ENCODE data around the gene TMEM63A.
"Not testable (repeated sequence)": the region's sequence is repeated elsewhere in the genome, so short reads cannot be mapped to it uniquely, and the experiment has no call there.

Gene TMEM63A

GRCh38 chr1:225908013-225908640 lies 25.9 kb upstream of the TMEM63A start:
- DNase-seq, result no peak

DNA sequence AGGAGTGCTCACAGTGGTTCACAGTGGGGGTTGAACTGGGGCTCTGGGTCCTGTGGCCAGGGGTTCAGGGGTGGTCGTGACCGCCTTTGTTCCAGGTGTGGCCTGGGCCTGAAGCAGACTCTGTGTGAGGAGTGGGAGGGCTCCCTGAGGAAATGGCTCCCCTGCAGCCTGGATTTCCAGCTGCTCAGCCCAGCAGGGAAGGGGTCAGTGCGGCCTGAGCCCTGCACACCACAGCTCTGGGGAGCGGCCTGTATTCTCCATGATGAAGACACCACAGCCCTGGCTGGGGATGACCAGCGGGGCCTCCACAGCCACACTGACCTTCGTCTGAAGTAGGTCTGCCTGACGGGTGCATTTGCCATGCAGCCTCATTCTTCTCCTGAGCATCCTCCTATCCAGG lies 25.2 kb upstream of the TMEM63A start:
- DNase-seq, result no peak

DNA sequence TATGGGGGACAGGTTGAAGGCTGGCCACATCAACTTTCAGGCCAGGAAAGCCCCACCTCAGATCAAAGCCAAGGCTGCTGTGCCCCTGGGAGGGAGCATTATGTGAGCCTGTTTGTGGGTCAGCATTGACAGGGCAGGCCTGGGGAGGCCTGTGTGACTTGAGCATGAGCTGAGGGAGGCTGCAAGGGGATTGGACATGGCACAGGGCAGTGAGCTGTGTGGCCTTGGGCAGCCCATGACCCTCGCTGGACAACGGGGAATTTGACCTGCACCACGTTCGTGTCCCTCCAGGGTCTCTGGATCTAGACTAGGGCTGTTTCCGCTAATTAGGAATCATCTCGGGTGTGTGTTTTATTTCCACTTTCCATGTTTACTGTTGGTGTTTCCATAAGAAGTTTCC lies 24.3 kb upstream of the TMEM63A start:
- no peak for DNase-seq

GRCh38 chr1:225903623-225904022 lies 21.4 kb upstream of the TMEM63A start:
- no peak for DNase-seq

GRCh38 chr1:225899044-225899925 lies 17.1 kb upstream of the TMEM63A start:
- no peak for DNase-seq

GRCh38 chr1:225897595-225898514 lies 15.7 kb upstream of the TMEM63A start:
- DNase-seq, result peak; percentile 49

DNA sequence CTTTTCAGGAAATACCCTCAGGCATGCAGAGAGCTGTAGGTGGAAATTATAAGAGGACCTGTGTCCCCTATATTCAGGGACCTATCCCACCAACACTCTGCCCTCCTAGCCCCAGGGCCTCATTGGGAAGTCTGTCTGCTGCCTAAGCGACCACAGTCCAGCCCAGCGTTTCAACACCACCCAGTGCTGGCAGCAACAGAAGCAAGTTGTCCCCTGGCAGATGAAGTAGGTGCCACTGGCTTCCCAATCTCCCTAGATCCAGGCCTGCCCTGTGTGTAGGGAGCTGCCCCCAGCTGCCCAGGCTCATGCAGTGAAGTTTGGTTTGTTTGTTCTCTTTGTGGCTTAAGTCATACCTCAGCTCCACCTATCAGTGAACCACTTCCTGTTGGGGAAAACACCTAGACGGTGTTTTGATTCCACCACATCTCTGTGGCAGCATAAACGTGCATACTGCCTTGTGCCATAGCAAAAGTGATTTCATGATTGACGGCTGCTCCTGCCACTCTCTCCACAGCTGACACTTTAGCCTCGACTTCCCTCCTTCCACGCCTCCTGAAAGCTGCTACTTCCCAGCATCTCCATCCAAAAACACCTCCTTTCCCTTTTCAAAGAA lies 14.9 kb upstream of the TMEM63A start:
- DNase-seq, result peak; percentile 74

DNA sequence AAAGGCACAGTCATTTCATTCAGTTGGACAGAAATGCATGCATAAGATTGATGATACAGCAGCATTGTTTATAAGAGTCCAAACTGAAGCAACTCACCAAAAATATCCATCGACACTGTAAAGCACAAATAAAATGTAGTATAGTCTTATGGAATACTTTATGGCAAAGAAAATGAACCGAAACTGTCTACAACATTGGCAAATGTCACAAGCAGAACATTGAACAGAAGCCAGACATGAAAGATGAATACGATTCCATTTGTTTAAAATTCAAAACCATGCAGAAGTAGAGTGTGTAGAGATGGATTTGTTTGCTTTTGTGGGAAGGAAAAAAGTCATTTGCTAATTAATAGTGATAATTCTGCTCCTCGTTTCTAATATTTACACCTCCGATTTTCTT lies 14.3 kb upstream of the TMEM63A start:
- no peak for DNase-seq

GRCh38 chr1:225892307-225892706 lies 10.1 kb upstream of the TMEM63A start:
- no peak for DNase-seq

DNA sequence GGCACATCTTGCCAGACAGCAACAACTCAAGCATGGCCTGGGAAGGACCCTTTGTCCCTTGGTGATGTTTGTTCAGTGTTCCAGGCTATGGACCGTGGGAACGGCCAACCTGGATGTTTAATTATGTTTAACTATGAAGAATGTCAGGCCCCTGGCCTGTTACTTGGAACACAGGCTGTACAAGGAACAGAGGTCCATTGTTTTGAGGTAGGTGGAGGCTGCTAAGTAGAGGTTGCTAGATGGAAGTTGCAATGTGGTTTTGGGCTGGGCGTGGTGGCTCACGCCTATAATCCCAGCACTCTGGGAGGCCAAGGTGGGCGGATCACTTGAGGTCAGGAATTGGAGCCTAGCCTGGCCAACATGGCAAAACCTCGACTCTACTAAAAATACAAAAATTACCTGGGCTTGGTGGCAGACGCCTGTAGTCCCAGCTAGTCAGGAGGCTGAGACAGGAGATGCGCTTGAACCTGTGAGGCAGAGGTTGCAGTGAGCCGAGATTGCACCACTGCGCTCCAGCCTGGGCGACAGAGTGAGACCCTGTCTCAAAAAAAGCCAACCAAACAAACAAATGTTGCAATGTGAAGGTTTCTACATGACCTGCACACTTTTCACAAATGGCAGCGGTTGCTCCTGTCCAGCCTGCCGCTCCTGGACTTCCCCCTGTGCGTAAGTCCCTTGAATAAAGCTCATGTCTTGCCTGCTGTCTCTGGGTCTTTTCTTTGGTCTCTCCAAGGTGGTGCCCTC lies 9.2 kb upstream of the TMEM63A start:
- no peak for DNase-seq

GRCh38 chr1:225890346-225891228 lies 8.4 kb upstream of the TMEM63A start:
- no peak for DNase-seq

- DNase-seq, result no peak
These were observed 7.6 kb upstream of the TMEM63A start for GRCh38 chr1:225889743-225890142.

- no peak for DNase-seq
These were observed 6.9 kb upstream of the TMEM63A start, which contains the start of gene LEFTY1 for GRCh38 chr1:225888898-225889601. Gene LEFTY1, minus strand, starts transcription at chr1:225889146. Its CDS starts 80 bp downstream, at chr1:225889066.

- DNase-seq, result no peak
These were observed 6.2 kb upstream of the TMEM63A start for GRCh38 chr1:225888289-225888897.

DNA sequence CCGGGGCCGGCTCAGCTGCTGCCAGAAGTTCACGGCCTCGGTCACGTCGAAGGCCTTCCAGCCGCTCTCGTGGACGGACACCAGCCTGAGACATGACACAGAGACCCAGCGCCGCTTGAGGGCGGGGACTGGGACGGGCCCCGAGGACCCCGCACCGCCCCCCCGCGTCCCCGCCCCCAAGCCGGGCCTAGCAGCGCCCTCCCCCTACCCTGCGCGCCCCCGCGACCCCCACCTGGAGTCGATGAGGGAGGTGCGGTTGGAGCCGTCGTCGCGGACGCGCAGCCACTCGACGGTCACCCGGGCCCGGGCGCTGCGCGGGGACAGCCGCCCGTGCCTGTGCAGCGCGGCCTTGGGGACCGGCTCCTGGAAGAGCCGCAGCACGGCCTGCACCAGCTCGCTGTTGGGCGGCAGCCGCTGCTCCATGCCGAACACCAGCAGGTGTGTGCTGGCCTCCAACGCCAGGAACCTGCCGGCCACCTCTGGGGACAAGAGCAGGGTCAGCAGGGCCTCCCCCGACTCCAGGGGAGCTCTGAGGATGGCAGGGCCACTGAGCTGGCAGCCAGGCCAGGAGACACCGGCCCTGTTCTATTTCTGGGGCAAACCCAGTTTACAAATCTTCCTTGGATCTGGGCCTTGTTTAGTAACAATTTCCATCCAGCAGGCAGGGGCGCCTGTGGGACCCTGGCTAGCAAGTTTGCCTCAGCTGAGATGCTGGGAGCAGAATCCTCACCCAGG lies 5.5 kb upstream of the TMEM63A start:
- DNase-seq, result not testable (repeated sequence)

DNA sequence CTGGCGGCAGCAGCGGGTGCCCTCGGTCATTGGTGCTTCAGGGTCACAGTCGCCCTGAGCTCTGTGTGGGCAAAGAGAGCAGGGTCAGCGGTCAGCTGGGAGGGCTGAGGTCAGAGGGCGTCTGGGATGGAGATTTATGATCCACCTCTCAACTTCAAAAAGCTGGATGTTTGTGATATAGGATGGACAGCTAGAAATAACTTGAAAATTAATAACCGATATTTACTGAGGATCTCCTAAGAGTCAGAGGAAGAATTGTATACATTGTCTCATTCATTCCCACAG lies 4.8 kb upstream of the TMEM63A start:
- DNase-seq, result no peak

DNA sequence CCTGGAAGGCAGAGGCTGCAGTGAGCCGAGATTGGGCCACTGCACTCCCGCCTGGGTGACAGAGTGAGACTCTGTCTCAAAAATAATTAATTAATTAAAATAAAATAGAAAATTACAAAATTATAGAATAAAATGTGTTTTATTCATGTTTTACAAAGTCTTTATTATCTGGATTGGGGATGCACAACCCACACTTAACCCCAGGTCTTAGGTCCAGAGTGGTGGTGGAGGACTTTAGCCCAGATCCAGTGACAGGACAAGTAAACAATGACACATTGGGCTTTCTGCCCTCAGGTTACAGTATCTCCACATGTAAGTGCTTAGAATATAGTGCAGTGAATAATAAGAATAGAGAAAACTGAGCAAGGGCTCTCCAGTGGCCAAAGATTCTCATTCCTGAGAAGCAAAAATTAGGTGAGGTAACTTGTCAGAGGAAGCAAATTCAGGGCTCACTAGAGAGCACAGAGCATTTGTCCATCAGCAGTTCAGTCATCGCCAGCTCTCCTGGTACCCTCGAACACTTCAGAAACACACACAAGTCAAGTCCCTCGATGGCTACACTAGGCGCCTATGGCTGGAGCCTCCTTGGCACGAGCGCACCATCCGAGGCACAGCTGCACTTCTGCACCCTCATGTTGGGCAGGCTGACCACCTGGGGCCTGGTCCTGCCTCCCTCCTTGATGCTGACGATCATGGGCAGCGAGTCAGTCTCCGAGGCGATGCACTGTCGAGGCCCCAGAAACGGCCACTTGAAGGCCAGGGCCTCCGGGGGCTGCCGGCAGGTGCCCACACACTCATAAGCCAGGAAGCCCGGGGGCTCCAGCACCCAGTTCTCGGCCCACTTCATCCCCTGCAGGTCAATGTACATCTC lies 4.2 kb upstream of the TMEM63A start:
- DNase-seq, result no peak

DNA sequence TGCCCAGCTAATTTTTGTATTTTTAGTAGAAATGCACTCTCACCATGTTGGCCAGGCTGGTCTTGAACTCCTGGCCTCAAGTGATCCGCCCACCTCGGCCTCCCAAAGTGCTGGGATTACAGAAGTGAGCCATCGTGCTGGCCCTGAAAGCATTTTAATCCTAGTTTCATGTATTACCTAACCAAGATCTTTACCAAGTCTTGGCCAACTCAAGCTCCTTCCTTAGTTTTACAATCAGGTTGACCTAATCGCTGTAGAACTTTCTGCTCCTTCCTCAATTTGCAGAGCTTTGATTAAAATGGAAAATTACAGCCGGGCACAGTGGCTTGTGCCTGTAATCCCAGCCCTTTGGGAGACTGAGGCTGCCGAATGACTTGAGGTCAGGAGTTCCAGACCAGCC lies 3.2 kb upstream of the TMEM63A start:
- DNase-seq, result no peak

All from activated gamma-delta T cell treated with Interleukin-2 at 50 U/mL for 16 hours (primary cell).